Bronchial smooth muscle cell (primary cell): ENCODE results near the gene MRPL2. TPM values are rescaled to one million over a fixed set of nuclear protein-coding genes. Genes with fewer than 3 reads are reported as not detected.

Experiments
- total RNA-seq: library from RNA; depleted of rRNA; stranded (reverse); fragments of >200 nt; gene quantifications from 2 replicates; pipeline ENCODE4 v1.2.1, GENCODE V29; 2014

The MRPL2 gene
- total RNA-seq, result 18.1 and 22.7 TPM in 2 replicates

DNA sequence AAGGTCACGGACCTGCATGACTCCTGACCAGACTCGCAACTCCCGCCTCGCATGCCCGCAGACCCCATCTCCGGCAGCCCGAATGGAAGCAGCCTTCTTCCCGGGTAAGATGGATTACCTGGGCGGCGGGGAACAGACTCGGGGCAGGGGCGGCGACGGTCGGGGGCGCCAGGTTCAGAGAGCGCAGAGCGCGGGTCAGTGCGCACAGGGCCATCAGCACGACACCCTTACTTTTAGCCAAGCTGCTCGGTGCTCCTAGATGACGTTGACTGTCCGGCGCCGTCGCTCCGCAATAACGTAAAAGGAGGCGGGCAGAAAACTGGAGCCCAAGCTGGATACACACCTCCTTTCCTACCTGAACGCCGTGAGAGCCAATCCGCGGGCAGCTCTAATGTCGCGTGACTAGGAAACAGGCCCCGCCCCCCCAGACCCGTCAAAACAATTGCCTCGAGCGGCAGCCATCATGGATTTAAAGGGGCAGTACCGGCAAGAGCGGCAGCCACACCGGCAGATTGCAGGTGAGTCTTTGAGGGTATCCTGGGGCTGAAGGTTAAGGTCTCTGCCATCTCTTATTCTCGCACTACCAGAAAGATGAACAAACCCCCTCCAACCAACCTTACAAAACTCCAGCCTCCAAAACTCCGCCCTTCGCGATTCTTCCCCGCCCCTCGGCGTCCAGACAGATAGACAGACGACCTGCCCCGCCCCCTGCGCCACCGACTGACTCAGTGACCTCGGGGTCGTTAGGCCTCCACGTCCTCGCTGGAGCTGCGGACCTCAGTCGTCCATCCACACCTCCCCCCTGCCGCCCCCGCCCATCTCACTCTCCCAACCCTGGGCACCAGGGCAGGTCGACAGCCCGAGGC is at the start of gene MRPL2, which contains the start of gene KLC4:
TSS of gene MRPL2 (minus strand) at position 267 of the 866 bp plus-strand sequence. CDS start at position 214, 53 bp downstream.
TSS of gene KLC4 (plus strand) at position 464 of the 866 bp plus-strand sequence. CDS start 1,705 bp downstream, outside the sequence.

DNA sequence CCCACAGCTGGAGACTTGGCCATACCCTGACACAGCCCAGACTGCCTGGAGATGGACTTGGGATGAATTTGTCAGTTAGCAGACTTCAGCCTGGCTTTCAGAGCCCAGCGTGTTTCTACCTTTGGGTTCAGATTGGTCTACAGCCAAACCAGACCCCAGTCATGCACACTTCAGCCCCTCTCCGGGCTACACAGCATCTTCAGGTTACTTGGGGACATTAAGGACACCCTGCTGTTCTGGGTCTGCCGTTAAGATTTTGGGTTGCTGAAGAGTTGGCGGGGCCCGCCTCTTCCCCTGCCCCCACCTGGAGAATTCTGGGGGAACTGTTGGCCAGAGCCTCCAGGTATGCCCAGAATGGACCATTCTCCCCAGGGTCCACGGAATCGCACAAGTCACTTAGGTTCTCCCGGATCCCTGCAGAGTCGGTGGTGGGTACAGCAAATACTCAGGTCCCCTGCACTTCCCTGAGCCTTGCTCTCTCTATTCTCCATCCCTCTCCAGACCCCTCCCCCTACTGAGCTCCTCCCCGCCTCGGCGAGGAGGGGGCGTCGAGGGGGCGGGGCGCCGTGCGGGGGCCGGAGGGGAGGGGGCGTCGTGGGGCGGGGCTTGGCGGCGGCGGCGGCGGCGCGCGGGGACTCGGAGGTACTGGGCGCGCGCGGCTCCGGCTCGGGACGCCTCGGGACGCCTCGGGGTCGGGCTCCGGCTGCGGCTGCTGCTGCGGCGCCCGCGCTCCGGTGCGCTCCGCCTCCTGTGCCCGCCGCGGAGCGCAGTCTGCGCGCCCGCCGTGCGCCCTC is 16.6 kb upstream of the MRPL2 start, which contains the start of gene PTK7:
TSS of gene PTK7 (plus strand) at position 645 of the 794 bp plus-strand sequence. CDS start 175 bp downstream, outside the sequence.

DNA sequence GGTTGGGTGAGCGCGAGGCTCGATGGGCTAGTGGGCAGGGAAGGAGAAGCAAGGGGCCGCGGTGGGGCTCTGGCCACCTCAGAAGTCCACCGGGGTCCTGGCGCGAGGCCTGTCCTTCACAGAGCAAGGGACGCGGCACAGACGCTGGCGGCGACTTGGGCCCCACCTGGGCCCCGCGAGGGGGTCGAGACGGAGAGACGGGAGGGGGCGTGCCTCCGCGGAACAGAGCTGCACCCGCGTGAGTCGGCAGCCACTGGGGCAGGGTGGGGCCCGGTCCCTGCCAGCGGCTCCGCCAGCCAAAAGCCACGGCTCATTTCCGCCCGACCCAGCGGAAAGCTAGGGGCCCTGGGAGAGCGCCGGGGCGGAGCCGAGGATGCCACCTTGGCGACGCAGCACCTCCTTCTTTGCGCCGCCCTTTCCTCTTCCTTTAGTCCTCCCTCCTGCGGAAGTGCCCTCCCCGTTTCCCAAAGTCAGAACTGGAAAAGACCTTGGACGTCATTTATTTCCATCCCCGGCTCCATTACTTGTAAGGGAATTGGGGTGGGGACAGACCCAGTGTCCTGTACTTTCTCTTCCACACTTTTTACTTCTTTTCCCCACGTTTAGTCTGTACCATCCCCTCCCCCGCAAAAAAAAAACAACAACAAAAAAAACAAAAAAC is 5.6 kb downstream of the MRPL2 start, which contains the start of gene CUL7:
TSS of gene CUL7 (minus strand) at position 307 of the 661 bp plus-strand sequence. CDS start 1,063 bp downstream, outside the sequence.

DNA sequence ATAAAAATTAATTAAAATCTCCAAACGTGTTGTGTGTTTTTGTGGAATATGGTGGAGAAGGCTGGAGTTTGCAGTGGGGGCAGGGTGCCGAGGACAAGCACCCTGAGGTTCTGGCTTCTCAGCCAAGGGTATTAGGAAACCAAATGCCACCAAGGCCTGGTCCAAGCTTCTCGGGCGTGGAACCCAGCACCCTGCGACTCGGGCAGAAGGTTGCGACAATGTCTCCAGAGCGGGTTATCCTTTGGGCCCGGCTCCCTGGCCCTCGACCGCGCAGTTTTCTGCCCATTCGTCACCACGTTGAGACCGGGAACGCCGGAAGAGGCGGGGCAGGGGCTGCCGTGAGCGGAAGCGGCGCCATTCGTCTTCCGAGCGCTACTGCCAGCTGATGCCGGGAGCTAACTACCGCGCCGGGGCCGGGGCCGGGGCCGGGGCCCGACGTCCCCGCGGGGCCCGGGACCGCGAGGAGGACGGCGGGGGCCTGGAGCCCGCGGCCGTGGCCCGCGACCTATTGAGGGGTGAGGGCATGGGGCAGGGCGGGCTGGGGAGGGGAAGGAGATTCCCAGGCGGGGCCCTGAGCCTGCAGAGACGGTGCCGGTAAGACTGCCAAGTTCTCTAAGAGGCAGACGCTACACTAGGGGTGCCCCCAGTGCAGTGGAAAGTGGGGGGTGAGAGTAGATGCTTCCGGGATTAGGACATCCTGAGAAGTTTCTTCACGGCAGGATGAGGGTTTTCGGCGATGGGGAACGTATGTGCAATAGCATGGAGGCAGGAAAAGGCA is 37.8 kb downstream of the MRPL2 start, which contains the start of gene RRP36:
TSS of gene RRP36 (plus strand) at position 354 of the 778 bp plus-strand sequence. CDS start at position 386, 32 bp downstream.

DNA sequence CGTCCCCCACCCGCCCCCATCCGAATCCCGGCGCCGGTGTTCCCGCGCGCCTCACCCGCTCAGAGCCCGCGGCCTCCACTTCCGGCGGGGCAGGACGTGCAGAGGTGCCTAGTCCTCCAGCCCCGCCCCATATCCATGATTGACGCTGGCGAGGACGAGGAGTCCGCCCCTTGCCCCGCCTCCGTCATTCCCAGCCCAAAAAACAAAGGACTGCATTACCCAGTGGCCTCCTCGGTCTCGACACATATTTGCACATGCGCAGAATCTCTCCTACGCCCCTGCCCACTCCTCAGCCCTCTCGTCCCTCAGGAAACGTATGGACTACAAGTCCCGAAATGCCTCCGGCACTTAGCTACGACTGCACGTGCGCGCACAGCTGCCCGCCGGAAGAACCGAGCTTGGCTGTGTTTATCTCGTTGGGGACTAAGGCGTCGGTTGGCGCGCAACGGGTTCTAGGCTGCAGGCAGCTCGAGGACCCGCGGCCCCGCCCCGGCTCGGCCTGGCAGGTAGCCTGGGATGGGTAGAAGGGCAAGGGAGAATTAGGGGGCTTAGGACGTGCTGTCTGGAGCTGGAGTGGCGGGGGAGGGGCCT is 45.3 kb downstream of the MRPL2 start, which contains the start of the genes KLHDC3 and MEA1:
TSS of gene KLHDC3 (plus strand) at position 407 of the 591 bp plus-strand sequence. CDS start 2,944 bp downstream, outside the sequence.
TSS of gene MEA1 (minus strand) at position 104 of the 591 bp plus-strand sequence. CDS start 133 bp downstream, outside the sequence.

Other genes with a start within 250 kb of the MRPL2 start
- gene RPL7L1, start 179.8 kb downstream of the MRPL2 start, total RNA-seq, result 51.9 and 80.4 TPM in 2 replicates
- gene PTCRA, start 143.4 kb downstream of the MRPL2 start, total RNA-seq, result not detected in 2 replicates
- 26.8 and 29.3 TPM in 2 replicates for gene CNPY3, start 130.0 kb downstream of the MRPL2 start, total RNA-seq
- 0.32 and 0.77 TPM in 2 replicates for gene GNMT, start 98.7 kb downstream of the MRPL2 start, total RNA-seq
- 26.3 and 37.4 TPM in 2 replicates for gene PEX6, start 80.3 kb downstream of the MRPL2 start, total RNA-seq
- gene PPP2R5D, start 74.9 kb downstream of the MRPL2 start, total RNA-seq, result 30.3 and 38.2 TPM in 2 replicates
- 65.2 and 72.3 TPM in 2 replicates for gene MEA1, start 45.5 kb downstream of the MRPL2 start, total RNA-seq
- 43.7 and 56.8 TPM in 2 replicates for gene KLHDC3, start 45.2 kb downstream of the MRPL2 start, total RNA-seq
- 48.5 and 73.9 TPM in 2 replicates for gene RRP36, start 37.8 kb downstream of the MRPL2 start, total RNA-seq
- 40.1 and 58.3 TPM in 2 replicates for gene CUL7, start 5.6 kb downstream of the MRPL2 start, total RNA-seq
- gene KLC4, start 197 bp upstream of the MRPL2 start, total RNA-seq, result 20.3 and 25.3 TPM in 2 replicates
- gene PTK7, start 16.9 kb upstream of the MRPL2 start, total RNA-seq, result 56.9 and 151 TPM in 2 replicates
- gene SRF, start 111.8 kb upstream of the MRPL2 start, total RNA-seq, result 7.7 and 13.6 TPM in 2 replicates
- gene CUL9, start 122.8 kb upstream of the MRPL2 start, total RNA-seq, result 28.1 and 31.1 TPM in 2 replicates
- gene DNPH1, start 170.0 kb upstream of the MRPL2 start, total RNA-seq, result 38.8 and 64.5 TPM in 2 replicates
- gene TTBK1, start 184.0 kb upstream of the MRPL2 start, total RNA-seq, result under 0.01 TPM in 1 of 2 replicates, not detected in the other
- gene SLC22A7, start 238.8 kb upstream of the MRPL2 start, total RNA-seq, result not detected in 2 replicates
- gene CRIP3, start 249.4 kb upstream of the MRPL2 start, total RNA-seq, result 0.77 TPM in 1 of 2 replicates, not detected in the other